K562 (cell line): ENCODE data around the gene TUBB6. TPM values are rescaled to one million over a fixed set of nuclear protein-coding genes. Genes with fewer than 3 reads are reported as not detected.

Source experiments
- ATAC-seq: fragments of 200-7000 bp; cut with Tn5 transposase; 3 replicates; pipeline ENCODE4 v1.9.1; 2020; ENCODE audit warnings: moderate library complexity
- BruUV-seq: library from RNA; stranded (reverse); fragments of 400-500 nt; replicated peaks from 2 replicates; lab custom pipeline; 2021; lab: Mats Ljungman, UMichigan
- CTCF ChIA-PET: fragments of 300-600 bp; formaldehyde crosslinking; extraction: SDS; loops from one replicate; lab custom pipeline; 2021; ENCODE audit warnings: low intra/inter-chr PET ratio; lab: Yijun Ruan, JAX
- POLR2A ChIA-PET: fragments of 300-600, 350-650 bp; sonication (Branson Sonifier 250); formaldehyde crosslinking; extraction: SDS; loops from one replicate; lab custom pipeline; 2021; ENCODE audit warnings: antibody characterized with exemption, inconsistent platforms; lab: Yijun Ruan, JAX
- DNase-seq, 4 experiments: peaks; one replicate each; pipeline versions ENCODE4 v3.0.0 to v3.0.0-alpha.2; 2011 to 2018; ENCODE audit warnings: low spot score in 3 of 4, mixed read lengths in 3 of 4; ENCODE audit errors: extremely low read depth in 1 of 4
- FAIRE-seq: peaks from 2 replicates; lab custom pipeline; 2011; peaks lifted over from hg19 to GRCh38; lab: Jason Lieb, UNC
- H2AFZ ChIP-seq: 2 replicates; pipeline ENCODE4 v1.6.0; 2011; ENCODE audit warnings: low read depth, low read length, control low read depth, inconsistent platforms
- H3K27ac ChIP-seq: fragments of 200-600 bp; 3 replicates; pipeline ENCODE4 v1.8.0; 2011; ENCODE audit warnings: low read depth, mild to moderate bottlenecking, control low read depth, inconsistent platforms, low read length, moderate library complexity, mixed read lengths; ENCODE audit errors: extremely low read depth
- H3K27me3 ChIP-seq, 2 experiments: fragments of 300-600 bp in 1 of 2; 2 replicates in 1 of 2; 3 replicates in 1 of 2; pipeline versions ENCODE4 v1.6.0 to v1.8.0; 2011; ENCODE audit warnings: inconsistent platforms in 2 of 2, low read length in 2 of 2, mild to moderate bottlenecking in 1 of 2, mixed read lengths in 1 of 2, moderate library complexity in 1 of 2; ENCODE audit not compliant: control insufficient read depth in 2 of 2, insufficient read depth in 2 of 2
- H3K36me3 ChIP-seq: fragments of 300-600 bp; 3 replicates; pipeline ENCODE4 v1.8.0; 2011; ENCODE audit warnings: mild to moderate bottlenecking, low read length, inconsistent platforms; ENCODE audit not compliant: control insufficient read depth, insufficient read depth
- H3K4me1 ChIP-seq, 2 experiments: fragments of 200-600 bp in 1 of 2; replicated peaks in 1 of 2; 2 replicates in 1 of 2; 3 replicates in 1 of 2; pipeline versions ENCODE4 v1.5.1 to v1.8.0; 2011; ENCODE audit warnings: inconsistent platforms in 2 of 2, low read length in 2 of 2, mild to moderate bottlenecking in 1 of 2, mixed read lengths in 1 of 2, moderate library complexity in 1 of 2; ENCODE audit not compliant: control insufficient read depth in 2 of 2, insufficient read depth in 2 of 2
- H3K4me2 ChIP-seq: 2 replicates; pipeline ENCODE4 v1.6.1; 2011; ENCODE audit warnings: low read length, control low read depth, inconsistent platforms, mixed read lengths; ENCODE audit not compliant: insufficient read depth
- H3K4me3 ChIP-seq: fragments of 200-600 bp; sonication (generic), shearing (Covaris generic); 2 replicates; pipeline ENCODE4 v1.5.1; 2016; ENCODE audit warnings: control low read depth, inconsistent platforms
- H3K79me2 ChIP-seq: fragments of 200-600 bp; 3 replicates; pipeline ENCODE4 v1.8.0; 2011; ENCODE audit warnings: low read length, inconsistent platforms; ENCODE audit not compliant: control insufficient read depth, insufficient read depth
- H3K9ac ChIP-seq, 2 experiments: 2 replicates each; pipeline versions ENCODE4 v1.6.0 to v1.6.1; 2011; ENCODE audit warnings: low read depth in 2 of 2, low read length in 2 of 2, control low read depth in 1 of 2, inconsistent platforms in 1 of 2, mild to moderate bottlenecking in 1 of 2, mixed read lengths in 1 of 2; ENCODE audit not compliant: insufficient read depth in 1 of 2
- H3K9me1 ChIP-seq: one replicate; pipeline ENCODE4 v1.6.0; 2011; ENCODE audit warnings: inconsistent platforms, mild to moderate bottlenecking, low read length, moderate library complexity; ENCODE audit not compliant: control insufficient read depth, insufficient read depth
- H3K9me3 ChIP-seq: replicated peaks from 2 replicates; pipeline ENCODE4 v1.5.1; 2011; ENCODE audit warnings: low read depth, low read length, inconsistent platforms; ENCODE audit not compliant: control insufficient read depth, insufficient read depth
- H4K20me1 ChIP-seq: replicated peaks from 2 replicates; pipeline ENCODE4 v1.6.1; 2011; ENCODE audit warnings: low read length, inconsistent platforms, mixed read lengths; ENCODE audit not compliant: control insufficient read depth, insufficient read depth
- POLR2G ChIP-seq: fragments of 200-400 bp; formaldehyde crosslinking; IDR thresholded peaks from 2 replicates; pipeline ENCODE4 v1.6.1; 2017; ENCODE audit warnings: low read depth, mild to moderate bottlenecking, antibody characterized with exemption, low read length, moderate library complexity
- SAP30 ChIP-seq: fragments of 200-600 bp; sonication (generic); IDR thresholded peaks from 2 replicates; pipeline ENCODE4 v1.6.1; 2012; ENCODE audit warnings: borderline replicate concordance, low read depth, mild to moderate bottlenecking, moderate library complexity, low read length, control low read depth, inconsistent platforms; ENCODE audit not compliant: insufficient read depth, poor library complexity, severe bottlenecking
- SLC30A9 ChIP-seq: fragments of 250-450 bp; sonication (Bioruptor Pico); IDR thresholded peaks from 2 replicates; pipeline ENCODE4 v1.8.0; 2022; ENCODE audit warnings: mild to moderate bottlenecking, moderate library complexity
- SUPT5H ChIP-seq: fragments of 450-650 bp; IDR thresholded peaks from 2 replicates; pipeline ENCODE4 v1.6.1; 2016
- WGBS: fragments of 100-300 bp; shearing (Covaris generic); methylation state at CpG from one replicate; pipeline ENCODE4 v1.1.6; 2016; ENCODE audit warnings: low coverage, mixed read lengths; ENCODE audit not compliant: insufficient coverage; ENCODE audit errors: missing lambda C conversion rate; 5-methylcytosine and 5-hydroxymethylcytosine counted together
- in situ Hi-C: fragments of 300-500 bp; cut with MboI; formaldehyde crosslinking; loops from 4 replicates; pipeline ENCODE4 v1.15.0; 2018; ENCODE audit warnings: inconsistent platforms, mixed read lengths
- intact Hi-C: fragments of 100-400 bp; cut with micrococcal nuclease; formaldehyde crosslinking; loops from 2 replicates; pipeline ENCODE4 v1.14.2; 2022
- polyA plus RNA-seq, 8 experiments: library from polyadenylated mRNA; depleted of rRNA in 4 of 8; stranded (reverse) in 5 of 8; unstranded in 3 of 8; fragments of >200 nt; fragmentation: Nextera tagmentation in 2 of 8; fragmentation: Illumina TruSeq in 1 of 8; extraction: Ambion mirVana in 2 of 8; extraction: Trizol in 1 of 8; gene quantifications; 2 replicates each; pipeline versions ENCODE4 v1.2.1 to v1.2.3, GENCODE V29; 2011 to 2014; ENCODE audit warnings: inconsistent platforms in 1 of 8, missing spikeins in 1 of 8
- total RNA-seq, 7 experiments: library from RNA; depleted of rRNA in 6 of 7; stranded (reverse); fragments of >200 nt in 6 of 7; fragmentation: Illumina TruSeq in 2 of 7; extraction: Trizol in 2 of 7; gene quantifications; 2 replicates each; pipeline versions ENCODE4 v1.2.1 to v1.2.3, GENCODE V29; 2011 to 2021; ENCODE audit warnings: low replicate concordance in 1 of 7

The TUBB6 gene
- total and polyA plus RNA-seq, 9 of the 15 experiments (the other 6 are each of a cell fraction or from before 2014, with no cell fraction given): 43.9 to 404 (median 81.1) TPM

- Histone ChIP-seq H3K4me3 (no peak overlapping the region), H4K20me1 (no peaks in the 10 kb centered on the region), H3K9me3 (no peaks in the 10 kb centered on the region), H3K36me3 (peaks cover 93% of the 10 kb centered on the region), H3K27ac (no peak overlapping the region), H3K79me2 (no peaks in the 10 kb centered on the region), H3K4me1 (no peaks in the 10 kb centered on the region), H3K9me1 (no peaks in the 10 kb centered on the region), H3K27me3 (no peaks in the 10 kb centered on the region), H3K4me2 (no peak overlapping the region), H3K9ac (no peak overlapping the region; a peak in 1 of 4 replicates), H2AFZ (no peak overlapping the region)
- ATAC-seq: no peak
- BruUV-seq: no TSS peak
- TF ChIP-seq SUPT5H (0 out of 2 replicates have a peak, but pooled peaks have one; percentile 33), SLC30A9 (CRISPR knock-in tag) (no peak)
- FAIRE-seq: no peak
- WGBS: 91% methylated on average over 13 of the region's 13 CpGs
- intact Hi-C loops (no loop called here), in situ Hi-C loops (no loop called here)
- POLR2A ChIA-PET: interaction anchor here (1.0 kb wide), 1 partner anchor 28 kb away, joined by 4 read pairs; no protein-coding TSS in a partner anchor
- no peak for DNase-seq
- CTCF ChIA-PET: no interaction called here
Observed at GRCh38 chr18:12345491-12346239, 37.6 kb downstream of the TUBB6 start.

GRCh38 chr18:12346240-12346565, 38.2 kb downstream of the TUBB6 start:
- FAIRE-seq: no peak
- no TSS peak for BruUV-seq
- Histone ChIP-seq H3K27ac (no peak overlapping the region), H3K79me2 (no peaks in the 10 kb centered on the region), H2AFZ (no peak overlapping the region), H3K9me1 (no peaks in the 10 kb centered on the region), H3K9me3 (no peaks in the 10 kb centered on the region), H3K9ac (no peak overlapping the region), H3K4me1 (no peaks in the 10 kb centered on the region), H3K4me2 (no peak overlapping the region), H3K27me3 (no peaks in the 10 kb centered on the region), H3K4me3 (no peak overlapping the region), H3K36me3 (peaks cover 95% of the 10 kb centered on the region), H4K20me1 (no peaks in the 10 kb centered on the region)
- intact Hi-C loops: no loop called here
- no peak for TF ChIP-seq SAP30
- TF ChIP-seq POLR2G: 0 out of 2 replicates have a peak, but pooled peaks have one; percentile 29
- ChIA-PET CTCF (no interaction called here), POLR2A (interaction anchor here (0.6 to 1.1 kb wide), 2 partner anchors 12 to 14 kb away, joined by 3 to 4 read pairs; no protein-coding TSS in a partner anchor)
- 96% methylated on average over 7 of the region's 7 CpGs for WGBS
- DNase-seq: no peak
- ATAC-seq: no peak
- in situ Hi-C loops: no loop called here
